Mammary epithelial cell (primary cell): Measurements from ENCODE around the gene SMIM5.

Source experiments
- EZH2 ChIP-seq: IDR thresholded peaks from 2 replicates; pipeline ENCODE4 v1.6.1; 2012; ENCODE audit warnings: low read length, inconsistent platforms, borderline replicate concordance
- TF ChIP-seq, protein P1 (sequence below), 2 donors: IDR thresholded peaks in 1 of 2; conservative IDR thresholded peaks in 1 of 2; 2 replicates each; pipeline ENCODE4 v1.5.1; 2011 to 2012; ENCODE audit warnings: inconsistent platforms in 2 of 2, low read length in 2 of 2, mild to moderate bottlenecking in 2 of 2, control low read depth in 1 of 2, low read depth in 1 of 2; ENCODE audit not compliant: insufficient read depth in 1 of 2; ENCODE audit errors: extremely low read depth in 1 of 2

DNA sequence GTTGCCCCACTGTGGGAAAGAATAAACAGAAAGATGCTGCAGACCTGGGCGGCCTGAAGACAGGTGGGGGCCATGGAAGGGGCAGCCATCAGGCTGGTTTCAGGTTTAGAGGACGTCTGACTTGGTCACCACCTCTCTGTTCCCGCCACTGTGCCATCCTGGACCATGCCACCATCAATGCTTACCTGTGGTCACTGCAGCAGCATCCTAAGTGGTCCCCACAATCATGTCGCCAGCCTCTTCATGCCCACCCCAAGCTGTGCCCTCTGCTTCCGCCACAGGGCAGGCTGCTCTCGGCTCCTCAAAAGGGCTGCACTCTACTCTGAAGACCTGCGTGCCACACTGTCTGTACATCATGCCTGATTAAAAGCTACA lies 10.4 kb downstream of the SMIM5 start:
- TF ChIP-seq, protein P1, sequence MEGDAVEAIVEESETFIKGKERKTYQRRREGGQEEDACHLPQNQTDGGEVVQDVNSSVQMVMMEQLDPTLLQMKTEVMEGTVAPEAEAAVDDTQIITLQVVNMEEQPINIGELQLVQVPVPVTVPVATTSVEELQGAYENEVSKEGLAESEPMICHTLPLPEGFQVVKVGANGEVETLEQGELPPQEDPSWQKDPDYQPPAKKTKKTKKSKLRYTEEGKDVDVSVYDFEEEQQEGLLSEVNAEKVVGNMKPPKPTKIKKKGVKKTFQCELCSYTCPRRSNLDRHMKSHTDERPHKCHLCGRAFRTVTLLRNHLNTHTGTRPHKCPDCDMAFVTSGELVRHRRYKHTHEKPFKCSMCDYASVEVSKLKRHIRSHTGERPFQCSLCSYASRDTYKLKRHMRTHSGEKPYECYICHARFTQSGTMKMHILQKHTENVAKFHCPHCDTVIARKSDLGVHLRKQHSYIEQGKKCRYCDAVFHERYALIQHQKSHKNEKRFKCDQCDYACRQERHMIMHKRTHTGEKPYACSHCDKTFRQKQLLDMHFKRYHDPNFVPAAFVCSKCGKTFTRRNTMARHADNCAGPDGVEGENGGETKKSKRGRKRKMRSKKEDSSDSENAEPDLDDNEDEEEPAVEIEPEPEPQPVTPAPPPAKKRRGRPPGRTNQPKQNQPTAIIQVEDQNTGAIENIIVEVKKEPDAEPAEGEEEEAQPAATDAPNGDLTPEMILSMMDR (conservative IDR thresholded peaks at IDR 0.05 in 1 of 2, IDR thresholded peaks at IDR 0.05 in 1 of 2; ENCODE audit: extremely low read depth in 1 of 2, insufficient read depth in 1 of 2, low read depth in 1 of 2, low read length in 2 of 2) = no peak
- no peak for TF ChIP-seq EZH2
